Activated CD4-positive, alpha-beta T cell treated with anti-CD3 and anti-CD28 coated beads for 4 hours (primary cell): ENCODE data around the gene RHEX.

Experiments used
- DNase-seq, 2 donors: peaks; one replicate each; pipeline ENCODE4 v3.0.0-alpha.2; 2020

RHEX gene

GRCh38 chr1:206120406-206120805, 67.4 kb downstream of the RHEX start:
- DNase-seq = no peak

GRCh38 chr1:206121269-206121668, 68.3 kb downstream of the RHEX start:
- DNase-seq = no peak

GRCh38 chr1:206122686-206123085, 69.7 kb downstream of the RHEX start:
- DNase-seq = no peak

GRCh38 chr1:206125346-206125745, 72.4 kb downstream of the RHEX start:
- DNase-seq = no peak

DNA sequence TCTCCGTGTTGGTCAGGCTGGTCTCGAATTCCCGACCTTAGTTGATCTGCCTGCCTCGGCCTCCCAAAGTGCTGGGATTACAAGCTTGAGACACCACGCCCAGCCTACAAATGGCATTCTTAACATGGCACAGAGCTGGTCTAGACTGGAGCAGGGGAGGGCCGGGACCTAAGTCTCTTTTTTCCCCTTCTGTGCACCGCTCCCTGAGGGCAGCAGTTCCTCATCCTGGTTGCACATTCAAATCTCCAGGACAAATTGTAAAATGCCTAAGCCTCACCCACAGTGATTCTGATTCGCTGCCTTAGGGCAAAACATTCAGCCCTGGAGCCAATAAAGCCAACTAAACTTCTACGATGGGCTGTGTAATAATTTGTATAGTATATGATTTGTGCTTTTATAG, 74.4 kb downstream of the RHEX start:
- no peak for DNase-seq

DNA sequence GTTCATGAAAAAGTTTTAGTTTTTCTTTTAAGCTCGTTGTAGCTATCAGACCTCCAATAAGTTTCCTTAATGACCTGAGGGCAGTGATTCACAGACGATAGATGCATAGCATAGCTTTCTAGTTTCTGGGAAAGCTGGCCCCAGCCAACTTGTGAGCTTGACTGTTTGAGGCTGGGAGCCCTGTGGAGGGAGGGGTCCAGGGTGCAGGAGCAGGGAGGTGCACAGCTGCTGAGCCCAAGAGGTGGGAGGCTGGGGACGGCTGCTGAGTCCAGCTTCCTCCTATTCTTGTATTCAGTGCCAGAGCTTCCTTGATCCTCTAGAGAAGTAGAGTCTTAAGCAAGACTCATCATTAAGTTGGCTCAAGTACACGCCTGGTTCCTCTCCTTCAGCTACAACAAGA, 75.2 kb downstream of the RHEX start:
- no peak for DNase-seq

DNA sequence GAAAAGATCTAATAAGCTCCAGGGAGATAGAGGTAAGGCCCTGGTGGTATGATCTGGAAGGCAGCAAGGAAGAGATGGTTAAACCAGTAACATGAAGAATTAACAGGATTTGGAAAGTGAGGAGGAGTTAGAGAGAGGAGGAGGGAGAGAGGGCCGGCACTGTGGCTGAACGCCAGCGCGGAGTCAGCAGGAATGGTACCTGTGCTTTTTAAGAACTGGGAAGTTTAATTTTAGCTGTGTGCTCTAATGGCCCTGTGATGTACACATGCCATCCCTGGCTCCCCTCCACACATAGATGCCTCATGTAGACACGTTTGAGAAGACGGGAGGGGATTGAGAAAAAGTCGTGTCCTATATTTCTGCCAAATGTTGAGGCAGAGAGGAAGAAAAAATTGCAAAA, 78.1 kb downstream of the RHEX start:
- no peak for DNase-seq

DNA sequence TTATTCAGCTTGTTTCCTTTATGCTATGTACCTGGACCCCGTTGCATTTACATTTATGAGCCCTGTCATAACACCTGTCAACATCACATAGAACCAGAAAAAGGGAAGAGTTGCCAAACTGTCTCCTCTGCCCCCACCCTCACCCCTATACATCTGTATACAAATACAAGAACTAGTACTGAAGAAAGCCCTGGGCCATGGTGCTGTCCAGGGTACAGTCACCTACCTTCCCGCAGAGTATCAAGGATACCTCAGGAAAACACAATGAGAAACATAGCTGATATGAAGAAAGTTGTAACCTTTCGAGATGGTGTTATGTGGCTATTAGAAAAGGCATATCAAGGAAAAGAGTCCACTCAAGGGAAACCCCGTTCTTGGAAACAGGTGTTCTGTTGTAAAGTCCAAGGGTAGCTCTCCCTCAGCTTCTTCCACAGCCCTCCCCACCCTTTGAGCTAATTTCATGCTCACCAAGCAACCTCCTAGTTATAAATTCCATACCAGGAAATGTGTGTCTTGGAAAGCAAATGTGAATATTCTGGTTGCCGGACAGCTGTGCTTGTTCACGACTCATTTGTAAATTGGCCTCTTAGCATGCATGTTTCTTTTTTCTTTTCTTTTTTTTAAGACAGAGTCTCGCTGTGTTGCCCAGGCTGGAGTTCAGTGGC, 80.9 kb downstream of the RHEX start:
- DNase-seq = no peak

DNA sequence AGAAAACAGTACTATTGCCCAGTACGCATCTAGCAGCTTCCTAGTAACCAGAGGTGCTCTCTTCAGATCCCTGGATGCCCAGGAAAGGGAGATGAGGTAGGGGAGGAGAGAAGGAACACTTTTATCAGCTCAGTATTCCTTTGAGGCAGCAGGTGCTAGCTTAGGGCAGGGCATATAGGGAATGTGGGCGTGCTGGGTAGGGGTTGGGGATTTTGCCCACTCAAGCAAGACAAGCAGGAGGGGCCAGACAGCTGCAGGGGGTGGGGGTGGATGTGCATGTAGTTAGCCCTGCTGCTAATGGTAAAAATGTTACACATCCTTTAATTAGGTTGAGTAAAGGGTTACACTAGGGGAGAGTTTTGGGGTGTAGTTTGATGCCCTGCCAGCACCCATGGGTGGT, 82.3 kb downstream of the RHEX start:
- no peak for DNase-seq

DNA sequence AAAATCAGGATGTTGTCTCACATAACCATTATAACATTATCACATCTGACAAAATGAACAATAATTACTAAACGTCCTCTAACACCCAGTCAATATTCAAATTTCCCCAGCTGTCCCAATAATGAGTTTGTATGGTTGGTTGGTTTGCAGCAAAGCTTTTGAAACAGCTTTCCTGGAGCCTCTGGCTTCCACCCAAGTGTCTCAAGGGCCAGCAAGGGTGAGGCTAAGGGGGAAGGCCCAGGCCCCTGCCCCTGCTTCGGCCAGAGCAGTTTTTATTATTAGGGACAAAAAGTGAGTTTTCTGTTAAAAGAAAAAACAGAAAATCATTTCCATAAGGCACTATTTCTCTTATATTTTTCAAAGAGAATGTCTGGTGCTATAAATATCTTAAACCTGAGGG, 83.3 kb downstream of the RHEX start:
- no peak for DNase-seq

GRCh38 chr1:206142011-206142410, 89.0 kb downstream of the RHEX start:
- no peak for DNase-seq

DNA sequence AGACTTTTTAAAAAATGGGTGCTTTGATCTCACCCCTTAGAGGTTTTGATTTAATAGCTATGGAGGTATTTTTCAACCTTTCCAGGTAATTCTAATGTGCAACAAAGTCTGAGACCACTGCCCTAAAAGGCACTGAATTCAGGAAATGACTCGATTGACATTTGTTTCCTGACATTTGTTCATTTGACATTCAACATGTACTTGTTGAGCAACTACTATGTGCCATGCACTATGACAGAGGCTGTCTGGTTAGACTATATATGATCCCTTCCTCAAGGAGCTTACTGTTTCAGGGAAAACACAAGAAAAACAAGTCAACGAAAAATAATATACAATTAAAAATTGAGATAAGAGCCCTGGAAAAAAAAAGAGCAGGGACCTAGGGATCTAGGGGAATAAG, 89.8 kb downstream of the RHEX start:
- no peak for DNase-seq

DNA sequence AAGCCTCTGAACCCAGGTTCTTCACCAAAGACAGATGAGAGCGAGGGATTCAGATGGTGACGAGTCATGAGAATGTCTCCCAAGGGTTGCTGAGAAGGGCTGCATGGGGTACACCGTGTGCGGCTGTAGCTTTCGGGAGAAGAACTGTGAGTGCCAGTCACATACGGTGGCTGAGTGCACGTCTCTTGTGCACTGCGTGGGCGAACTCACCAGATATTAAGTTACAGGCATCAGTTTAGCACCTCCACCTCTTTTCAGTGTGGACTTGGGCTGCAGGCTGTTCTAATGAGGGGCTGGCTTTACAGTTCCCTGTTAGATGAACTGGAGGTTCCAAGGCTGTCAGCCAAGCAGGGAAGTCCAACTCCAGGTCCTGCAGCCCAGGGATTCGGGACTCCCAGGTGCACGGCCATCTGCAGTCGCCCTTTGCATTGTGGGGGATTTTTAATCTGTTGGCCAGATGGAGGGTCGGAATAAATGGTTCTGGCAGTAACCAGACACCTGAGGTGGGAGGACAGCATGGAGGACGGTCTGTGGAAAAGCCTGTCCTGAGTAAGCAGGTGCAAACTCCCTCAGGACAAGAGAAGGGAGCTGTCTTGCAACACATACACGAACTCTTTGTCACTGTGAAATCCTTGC, 90.7 kb downstream of the RHEX start:
- no peak for DNase-seq

DNA sequence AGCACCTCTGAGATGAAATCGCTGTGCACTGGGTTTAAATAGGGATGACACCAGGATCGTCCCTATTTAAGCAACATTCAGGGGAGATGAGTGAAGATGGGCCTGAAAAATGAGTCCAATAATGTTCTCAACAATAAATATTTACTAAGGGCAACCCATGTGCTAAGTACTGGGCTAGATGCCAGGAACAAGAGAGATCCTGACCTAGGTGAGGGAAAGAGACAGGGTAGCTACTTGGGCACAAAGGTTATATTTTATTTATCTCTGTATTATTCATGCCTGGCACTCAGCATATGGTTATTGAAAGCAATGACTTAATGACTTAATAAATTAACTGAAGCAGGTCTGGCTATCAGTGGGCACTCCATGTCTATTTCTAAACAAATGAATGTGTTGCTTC, 91.6 kb downstream of the RHEX start:
- DNase-seq = no peak

DNA sequence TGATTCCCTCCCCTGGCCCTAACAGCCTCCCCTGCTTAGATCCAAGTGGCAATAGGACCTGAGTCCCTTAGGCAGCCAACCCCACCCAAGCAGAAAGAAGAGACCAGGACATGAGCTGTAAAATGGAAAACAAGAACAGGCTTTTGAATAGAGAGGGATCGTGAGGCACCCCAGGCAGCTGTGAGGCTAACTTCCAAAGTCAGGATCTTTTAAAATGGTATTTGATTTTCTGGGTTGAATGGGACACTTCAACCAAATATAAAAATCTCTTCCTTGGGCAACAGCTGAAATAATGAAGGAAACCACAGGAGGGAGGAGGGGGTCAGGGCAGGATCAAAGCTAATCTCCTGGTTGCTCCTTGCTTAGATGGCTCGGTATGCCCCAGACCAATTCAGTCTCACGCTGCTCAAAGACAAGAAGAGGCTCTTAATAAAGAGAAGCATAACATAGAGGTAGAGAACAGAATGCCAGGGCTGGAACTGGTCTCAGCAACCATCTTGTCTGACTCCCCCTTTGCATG, 92.9 kb downstream of the RHEX start:
- no peak for DNase-seq
